H9 (cell line): ENCODE measurements around the gene IPP. TPM values are rescaled to one million over a fixed set of nuclear protein-coding genes. Genes with fewer than 3 reads are reported as not detected.
A peak's percentile ranks its signal among the peaks of the same experiment; 100 is the strongest.
"Not testable (repeated sequence)": the region's sequence is repeated elsewhere in the genome, so short reads cannot be mapped to it uniquely, and the experiment has no call there.

Experiments used
- DNase-seq: peaks from one replicate; pipeline ENCODE4 v3.0.0-alpha.2; 2017
- H2AFZ ChIP-seq: one replicate; pipeline ENCODE4 v1.6.1; 2013; ENCODE audit warnings: mild to moderate bottlenecking, low read length, control low read depth, moderate library complexity
- H2AK5ac ChIP-seq: 2 replicates; pipeline ENCODE4 v1.6.1; 2013; ENCODE audit warnings: low read length, control low read depth, mixed read lengths; ENCODE audit not compliant: insufficient read length
- H2BK120ac ChIP-seq: one replicate; pipeline ENCODE4 v1.6.1; 2013; ENCODE audit warnings: low read depth, mild to moderate bottlenecking, low read length, control low read depth, inconsistent platforms; ENCODE audit not compliant: poor library complexity, severe bottlenecking
- H2BK12ac ChIP-seq: 2 replicates; pipeline ENCODE4 v1.6.1; 2013; ENCODE audit warnings: low read length, control low read depth, mixed read lengths, low read depth; ENCODE audit not compliant: insufficient read length
- H2BK15ac ChIP-seq: 2 replicates; pipeline ENCODE4 v1.6.1; 2013; ENCODE audit warnings: low read depth, low read length, control low read depth
- H2BK20ac ChIP-seq: one replicate; pipeline ENCODE4 v1.6.1; 2013; ENCODE audit warnings: low read depth, mild to moderate bottlenecking, low read length, control low read depth, inconsistent platforms; ENCODE audit not compliant: poor library complexity, severe bottlenecking
- H2BK5ac ChIP-seq: 2 replicates; pipeline ENCODE4 v1.6.1; 2013; ENCODE audit warnings: low read length, control low read depth, mixed read lengths; ENCODE audit not compliant: insufficient read length
- H3K14ac ChIP-seq: 2 replicates; pipeline ENCODE4 v1.6.1; 2013; ENCODE audit warnings: low read length, control low read depth; ENCODE audit not compliant: insufficient read depth
- H3K18ac ChIP-seq: 2 replicates; pipeline ENCODE4 v1.6.1; 2013; ENCODE audit warnings: low read depth, mild to moderate bottlenecking, mixed read lengths, low read length, control low read depth; ENCODE audit not compliant: insufficient read length
- H3K23ac ChIP-seq: 2 replicates; pipeline ENCODE4 v1.6.1; 2013; ENCODE audit warnings: low read length, control low read depth, mixed read lengths, low read depth; ENCODE audit not compliant: insufficient read length
- H3K23me2 ChIP-seq: 2 replicates; pipeline ENCODE4 v1.6.1; 2013; ENCODE audit warnings: low read depth, mild to moderate bottlenecking, mixed read lengths, low read length, control low read depth; ENCODE audit not compliant: insufficient read length, poor library complexity, severe bottlenecking
- H3K27ac ChIP-seq: 2 replicates; pipeline ENCODE4 v1.5.1; 2013; ENCODE audit warnings: low read length, control low read depth, mixed read lengths, low read depth; ENCODE audit not compliant: insufficient read length
- H3K27me3 ChIP-seq: 2 replicates; pipeline ENCODE4 v1.6.1; 2013; ENCODE audit warnings: low read length, control low read depth, inconsistent platforms; ENCODE audit not compliant: insufficient read depth
- H3K4ac ChIP-seq: 2 replicates; pipeline ENCODE4 v1.6.1; 2013; ENCODE audit warnings: low read depth, mild to moderate bottlenecking, control low read depth, inconsistent platforms, low read length, moderate library complexity
- H3K4me1 ChIP-seq: 2 replicates; pipeline ENCODE4 v1.6.1; 2013; ENCODE audit warnings: low read length, control low read depth, inconsistent platforms; ENCODE audit not compliant: insufficient read depth
- H3K4me2 ChIP-seq: 2 replicates; pipeline ENCODE4 v1.6.1; 2013; ENCODE audit warnings: low read length, control low read depth, mixed read lengths; ENCODE audit not compliant: insufficient read length, insufficient read depth
- H3K56ac ChIP-seq: 2 replicates; pipeline ENCODE4 v1.6.1; 2013; ENCODE audit warnings: low read depth, mild to moderate bottlenecking, mixed read lengths, low read length, control low read depth; ENCODE audit not compliant: insufficient read length
- H3K79me1 ChIP-seq: 2 replicates; pipeline ENCODE4 v1.6.1; 2013; ENCODE audit warnings: low read depth, mild to moderate bottlenecking, moderate library complexity, low read length, control low read depth, inconsistent platforms; ENCODE audit not compliant: insufficient read depth, poor library complexity, severe bottlenecking
- H3K79me2 ChIP-seq: 2 replicates; pipeline ENCODE4 v1.6.1; 2013; ENCODE audit warnings: low read length, control low read depth, inconsistent platforms; ENCODE audit not compliant: insufficient read depth
- H3K9ac ChIP-seq: 2 replicates; pipeline ENCODE4 v1.6.1; 2013; ENCODE audit warnings: low read length, control low read depth, mixed read lengths; ENCODE audit not compliant: insufficient read length; ENCODE audit errors: extremely low read depth
- H3K9me3 ChIP-seq: one replicate; pipeline ENCODE4 v1.6.1; 2013; ENCODE audit warnings: low read depth, low read length, inconsistent platforms; ENCODE audit not compliant: control insufficient read depth
- H3T11ph ChIP-seq: one replicate; pipeline ENCODE4 v1.6.1; 2013; ENCODE audit warnings: mild to moderate bottlenecking, low read length, control low read depth, inconsistent platforms
- H4K20me1 ChIP-seq: one replicate; pipeline ENCODE4 v1.6.1; 2013; ENCODE audit not compliant: control insufficient read depth, insufficient read length, insufficient read depth
- H4K5ac ChIP-seq: 2 replicates; pipeline ENCODE4 v1.6.1; 2013; ENCODE audit warnings: low read depth, mild to moderate bottlenecking, mixed read lengths, low read length, control low read depth; ENCODE audit not compliant: insufficient read length
- H4K8ac ChIP-seq: replicated peaks from 2 replicates; pipeline ENCODE4 v1.6.1; 2013; ENCODE audit warnings: low read length, control low read depth, mixed read lengths, low read depth; ENCODE audit not compliant: insufficient read length
- H4K91ac ChIP-seq: 2 replicates; pipeline ENCODE4 v1.6.1; 2013; ENCODE audit warnings: low read depth, mild to moderate bottlenecking, moderate library complexity, mixed read lengths, low read length, control low read depth; ENCODE audit not compliant: insufficient read length
- H3K27ac Mint-ChIP-seq, 3 experiments: 2 replicates in 2 of 3; 3 replicates in 1 of 3; pipeline ENCODE4 v1.8.0; 2020 to 2021; ENCODE audit warnings: mixed read lengths in 3 of 3, mild to moderate bottlenecking in 1 of 3, moderate library complexity in 1 of 3
- H3K27me3 Mint-ChIP-seq: 2 replicates; pipeline ENCODE4 v1.8.0; 2021; ENCODE audit warnings: low read depth, mild to moderate bottlenecking, moderate library complexity, mixed read lengths
- H3K36me3 Mint-ChIP-seq, 3 experiments: 2 replicates in 2 of 3; 3 replicates in 1 of 3; pipeline ENCODE4 v1.8.0; 2020 to 2021; ENCODE audit warnings: low read depth in 3 of 3, mixed read lengths in 3 of 3; ENCODE audit not compliant: insufficient read depth in 1 of 3
- H3K4me1 Mint-ChIP-seq, 2 experiments: 2 replicates each; pipeline ENCODE4 v1.8.0; 2020; ENCODE audit warnings: mixed read lengths in 2 of 2
- H3K4me3 Mint-ChIP-seq, 2 experiments: 2 replicates in 1 of 2; 3 replicates in 1 of 2; pipeline ENCODE4 v1.8.0; 2020 to 2021; ENCODE audit warnings: mild to moderate bottlenecking in 2 of 2, mixed read lengths in 2 of 2, moderate library complexity in 1 of 2
- H3K9me3 Mint-ChIP-seq, 2 experiments: 2 replicates in 1 of 2; 3 replicates in 1 of 2; pipeline ENCODE4 v1.8.0; 2020; ENCODE audit warnings: mild to moderate bottlenecking in 2 of 2, mixed read lengths in 2 of 2, moderate library complexity in 1 of 2
- WGBS: extraction: QIAGEN DNeasy Blood & Tissue Kit; methylation state at CpG from one replicate; pipeline ENCODE4 v1.1.7; 2013; ENCODE audit warnings: missing lambda C conversion rate, low lambda C conversion rate, mixed read lengths; ENCODE audit not compliant: insufficient read length; ENCODE audit errors: extremely low coverage; 5-methylcytosine and 5-hydroxymethylcytosine counted together
- total RNA-seq: library from RNA; stranded (reverse); gene quantifications from 2 replicates; pipeline ENCODE4 v1.2.1, GENCODE V29; 2021
- TF ChIP-seq, protein P1 (sequence below): fragments of 200-600 bp; sonication (generic); conservative IDR thresholded peaks from 3 replicates; pipeline ENCODE4 v1.8.0; 2021; ENCODE audit warnings: antibody characterized with exemption, mild to moderate bottlenecking

IPP gene
- total RNA-seq, 1 experiment from 2014 or later: 6.3 TPM

GRCh38 chr1:45730075-45730779 lies 20.2 kb downstream of the IPP start:
- Histone ChIP-seq H3K27ac (no peak overlapping the region), H3K27me3 (no peaks in the 10 kb centered on the region), H2BK12ac (no peak overlapping the region), H3K23ac (no peak overlapping the region), H3K14ac (no peak overlapping the region), H3K79me2 (no peaks in the 10 kb centered on the region), H3K9me3 (no peaks in the 10 kb centered on the region), H4K20me1 (no peaks in the 10 kb centered on the region), H4K5ac (no peak overlapping the region), H2AK5ac (no peak overlapping the region), H3K4ac (no peak overlapping the region), H3K4me1 (no peaks in the 10 kb centered on the region), H3K18ac (no peak overlapping the region), H3K79me1 (no peaks in the 10 kb centered on the region), H3T11ph (no peak overlapping the region), H3K23me2 (no peaks in the 10 kb centered on the region), H2BK15ac (no peak overlapping the region), H4K91ac (no peak overlapping the region), H3K4me2 (no peak overlapping the region), H2BK120ac (no peak overlapping the region), H2BK20ac (no peak overlapping the region), H2BK5ac (no peak overlapping the region), H4K8ac (no peak overlapping the region), H3K56ac (no peak overlapping the region), H2AFZ (no peak overlapping the region), H3K9ac (no peak overlapping the region)
- TF ChIP-seq, protein P1, sequence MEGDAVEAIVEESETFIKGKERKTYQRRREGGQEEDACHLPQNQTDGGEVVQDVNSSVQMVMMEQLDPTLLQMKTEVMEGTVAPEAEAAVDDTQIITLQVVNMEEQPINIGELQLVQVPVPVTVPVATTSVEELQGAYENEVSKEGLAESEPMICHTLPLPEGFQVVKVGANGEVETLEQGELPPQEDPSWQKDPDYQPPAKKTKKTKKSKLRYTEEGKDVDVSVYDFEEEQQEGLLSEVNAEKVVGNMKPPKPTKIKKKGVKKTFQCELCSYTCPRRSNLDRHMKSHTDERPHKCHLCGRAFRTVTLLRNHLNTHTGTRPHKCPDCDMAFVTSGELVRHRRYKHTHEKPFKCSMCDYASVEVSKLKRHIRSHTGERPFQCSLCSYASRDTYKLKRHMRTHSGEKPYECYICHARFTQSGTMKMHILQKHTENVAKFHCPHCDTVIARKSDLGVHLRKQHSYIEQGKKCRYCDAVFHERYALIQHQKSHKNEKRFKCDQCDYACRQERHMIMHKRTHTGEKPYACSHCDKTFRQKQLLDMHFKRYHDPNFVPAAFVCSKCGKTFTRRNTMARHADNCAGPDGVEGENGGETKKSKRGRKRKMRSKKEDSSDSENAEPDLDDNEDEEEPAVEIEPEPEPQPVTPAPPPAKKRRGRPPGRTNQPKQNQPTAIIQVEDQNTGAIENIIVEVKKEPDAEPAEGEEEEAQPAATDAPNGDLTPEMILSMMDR: no peak
- DNase-seq: no peak
- peak overlapping the region in 1 of 3 experiments; percentile 43; a peak in 1 of 7 replicates for H3K27ac Mint-ChIP-seq
- H3K36me3 Mint-ChIP-seq: peaks cover 0 to 2% (median 0%) of the 10 kb centered on the region in 3 experiments; a peak in 1 of 7 replicates
- 100% methylated on average over 1 of the region's 3 CpGs for WGBS
- H3K4me3 Mint-ChIP-seq: no peak overlapping the region
- H3K27me3 Mint-ChIP-seq: no peaks in the 10 kb centered on the region
- peaks cover 5 to 13% of the 10 kb centered on the region in 2 experiments for H3K4me1 Mint-ChIP-seq
- no peaks in the 10 kb centered on the region for H3K9me3 Mint-ChIP-seq

GRCh38 chr1:45726007-45726406 lies 24.4 kb downstream of the IPP start:
- H2BK5ac ChIP-seq, H4K5ac ChIP-seq, H3K27ac Mint-ChIP-seq, H3K27me3 Mint-ChIP-seq, H3K56ac ChIP-seq, H2BK120ac ChIP-seq, H4K8ac ChIP-seq, DNase-seq, H3K14ac ChIP-seq, H4K20me1 ChIP-seq, H3K4ac ChIP-seq, H3K4me2 ChIP-seq, H3K9ac ChIP-seq, H3K27me3 ChIP-seq, H3K4me1 ChIP-seq, H3K23ac ChIP-seq, H3K79me1 ChIP-seq, H2BK12ac ChIP-seq, H2AFZ ChIP-seq, H3K36me3 Mint-ChIP-seq, H3K18ac ChIP-seq, H3K23me2 ChIP-seq, H3T11ph ChIP-seq, H3K4me3 Mint-ChIP-seq, H3K9me3 Mint-ChIP-seq, H3K27ac ChIP-seq, H4K91ac ChIP-seq, H3K9me3 ChIP-seq, H2BK15ac ChIP-seq, H2AK5ac ChIP-seq, H2BK20ac ChIP-seq, H3K79me2 ChIP-seq: not testable (repeated sequence)
- WGBS: no CpG with 5 or more reads among the region's 9 CpGs
- H3K4me1 Mint-ChIP-seq: peaks cover 5 to 11% of the 10 kb centered on the region in 2 experiments
